KMS-11 (cell line): ENCODE measurements around the gene DOCK11.

Experiments used
- H2AFZ ChIP-seq: fragments of 200-600 bp; sonication (generic); 2 replicates; pipeline ENCODE4 v1.6.1; 2016; ENCODE audit warnings: antibody characterized with exemption, mixed run types, low read depth
- H3K27ac ChIP-seq: fragments of 200-600 bp; sonication (generic); 2 replicates; pipeline ENCODE4 v1.6.1; 2016; ENCODE audit warnings: mild to moderate bottlenecking, mixed run types
- H3K27me3 ChIP-seq: fragments of 200-600 bp; sonication (generic); 2 replicates; pipeline ENCODE4 v1.6.1; 2017; ENCODE audit warnings: mild to moderate bottlenecking, low read depth, mixed run types, moderate library complexity; ENCODE audit not compliant: insufficient read depth
- H3K36me3 ChIP-seq: fragments of 200-600 bp; sonication (generic); 2 replicates; pipeline ENCODE4 v1.6.1; 2017; ENCODE audit warnings: mild to moderate bottlenecking, mixed run types; ENCODE audit not compliant: insufficient read depth
- H3K4me1 ChIP-seq: fragments of 200-600 bp; sonication (generic); 2 replicates; pipeline ENCODE4 v1.6.1; 2016; ENCODE audit warnings: mild to moderate bottlenecking, low read depth, mixed run types; ENCODE audit not compliant: poor library complexity, severe bottlenecking
- H3K4me2 ChIP-seq: fragments of 200-600 bp; sonication (generic); 2 replicates; pipeline ENCODE4 v1.7.0; 2016; ENCODE audit warnings: mild to moderate bottlenecking, mixed run types
- H3K4me3 ChIP-seq: fragments of 200-600 bp; sonication (generic); IDR thresholded peaks from 2 replicates; pipeline ENCODE4 v1.6.1; 2017; ENCODE audit warnings: low read depth, low read length, mixed read lengths; ENCODE audit not compliant: insufficient read depth
- H3K79me2 ChIP-seq: fragments of 200-600 bp; sonication (generic); 2 replicates; pipeline ENCODE4 v1.6.1; 2016; ENCODE audit warnings: low read depth, mixed run types; ENCODE audit not compliant: insufficient read depth
- H3K9ac ChIP-seq: fragments of 200-600 bp; sonication (generic); 2 replicates; pipeline ENCODE4 v1.6.1; 2016; ENCODE audit warnings: mild to moderate bottlenecking, mixed run types
- H4K20me1 ChIP-seq: fragments of 200-600 bp; sonication (generic); 2 replicates; pipeline ENCODE4 v1.6.1; 2016; ENCODE audit warnings: mild to moderate bottlenecking, mixed run types; ENCODE audit not compliant: insufficient read depth
- CTCF ChIP-seq: fragments of 200-600 bp; sonication (generic); conservative IDR thresholded peaks from 2 replicates; pipeline ENCODE4 v1.6.1; 2017; ENCODE audit warnings: low read depth, mild to moderate bottlenecking, antibody characterized with exemption, low read length, moderate library complexity, mixed read lengths

The DOCK11 gene

GRCh38 chrX:118566359-118566758 lies 70.7 kb downstream of the DOCK11 start:
- Histone ChIP-seq H4K20me1 (no peaks in the 10 kb centered on the region), H3K27ac (no peak overlapping the region), H3K27me3 (no peaks in the 10 kb centered on the region), H3K79me2 (no peaks in the 10 kb centered on the region), H3K36me3 (no peaks in the 10 kb centered on the region), H2AFZ (no peak overlapping the region), H3K4me2 (no peak overlapping the region), H3K4me1 (peaks cover 26% of the 10 kb centered on the region), H3K4me3 (no peak overlapping the region), H3K9ac (no peak overlapping the region)
- TF ChIP-seq CTCF: no peak

GRCh38 chrX:118569676-118570075 lies 74.1 kb downstream of the DOCK11 start:
- peak overlapping the region; percentile 39; the same call in 1 of the 2 replicates for H2AFZ ChIP-seq
- H3K27me3 ChIP-seq: no peaks in the 10 kb centered on the region
- peak overlapping the region; percentile 22; the same call in 1 of the 2 replicates for H3K9ac ChIP-seq
- peaks cover 29% of the 10 kb centered on the region for H3K4me1 ChIP-seq
- peak overlapping the region; percentile 51 for H3K4me2 ChIP-seq
- H4K20me1 ChIP-seq: no peaks in the 10 kb centered on the region
- no peaks in the 10 kb centered on the region for H3K36me3 ChIP-seq
- TF ChIP-seq CTCF: no peak
- H3K27ac ChIP-seq: peak overlapping the region; percentile 83
- H3K79me2 ChIP-seq: no peaks in the 10 kb centered on the region
- no peak overlapping the region for H3K4me3 ChIP-seq

GRCh38 chrX:118570209-118570608 lies 74.6 kb downstream of the DOCK11 start:
- Histone ChIP-seq H3K4me2 (peak overlapping the region; percentile 51), H3K27ac (peak overlapping the region; percentile 83), H3K9ac (peak overlapping the region; percentile 22; the same call in 1 of the 2 replicates), H4K20me1 (no peaks in the 10 kb centered on the region), H3K79me2 (no peaks in the 10 kb centered on the region), H3K4me1 (peaks cover 29% of the 10 kb centered on the region), H2AFZ (peak overlapping the region; percentile 39; the same call in 1 of the 2 replicates), H3K4me3 (no peak overlapping the region), H3K36me3 (no peaks in the 10 kb centered on the region), H3K27me3 (no peaks in the 10 kb centered on the region)
- no peak for TF ChIP-seq CTCF

GRCh38 chrX:118571836-118572235 lies 76.2 kb downstream of the DOCK11 start:
- Histone ChIP-seq H3K36me3 (no peaks in the 10 kb centered on the region), H3K9ac (no peak overlapping the region), H3K4me1 (peaks cover 29% of the 10 kb centered on the region), H3K27me3 (no peaks in the 10 kb centered on the region), H3K27ac (no peak overlapping the region), H3K4me2 (no peak overlapping the region), H2AFZ (no peak overlapping the region), H4K20me1 (no peaks in the 10 kb centered on the region), H3K79me2 (no peaks in the 10 kb centered on the region), H3K4me3 (no peak overlapping the region)
- no peak for TF ChIP-seq CTCF

GRCh38 chrX:118574666-118575065 lies 79.1 kb downstream of the DOCK11 start:
- no peaks in the 10 kb centered on the region for H3K79me2 ChIP-seq
- H3K27ac ChIP-seq: no peak overlapping the region
- H2AFZ ChIP-seq: no peak overlapping the region
- no peaks in the 10 kb centered on the region for H4K20me1 ChIP-seq
- no peaks in the 10 kb centered on the region for H3K27me3 ChIP-seq
- H3K4me3 ChIP-seq: no peak overlapping the region
- H3K36me3 ChIP-seq: no peaks in the 10 kb centered on the region
- TF ChIP-seq CTCF: no peak
- no peak overlapping the region for H3K9ac ChIP-seq
- no peak overlapping the region for H3K4me2 ChIP-seq
- H3K4me1 ChIP-seq: peaks cover 20% of the 10 kb centered on the region
